Activated naive CD4-positive, alpha-beta T cell treated with anti-CD3 and anti-CD28 coated beads for 36 hours (primary cell): ENCODE results near the gene DEFB108B. TPM values are rescaled to one million over a fixed set of nuclear protein-coding genes. Genes with fewer than 3 reads are reported as not detected.
"Not testable (repeated sequence)": the region's sequence is repeated elsewhere in the genome, so short reads cannot be mapped to it uniquely, and the experiment has no call there.

Source experiments
- CTCF ChIA-PET: fragments of 350-600 bp; sonication (Branson Sonifier 250); formaldehyde crosslinking; loops from one replicate; lab custom pipeline; 2021; ENCODE audit warnings: antibody characterized with exemption; lab: Charles Lee
- DNase-seq: peaks from one replicate; pipeline ENCODE4 v3.0.0-alpha.2; 2020
- H3K27ac Mint-ChIP-seq: one replicate; pipeline ENCODE4 v1.8.0; 2021; ENCODE audit warnings: mild to moderate bottlenecking, mixed read lengths
- H3K27me3 Mint-ChIP-seq: one replicate; pipeline ENCODE4 v1.8.0; 2021; ENCODE audit warnings: low read depth, mixed read lengths
- H3K36me3 Mint-ChIP-seq: one replicate; pipeline ENCODE4 v1.8.0; 2021; ENCODE audit warnings: low read depth, mixed read lengths
- H3K4me1 Mint-ChIP-seq: one replicate; pipeline ENCODE4 v1.8.0; 2021; ENCODE audit warnings: low read depth, mixed read lengths
- H3K4me3 Mint-ChIP-seq: one replicate; pipeline ENCODE4 v1.8.0; 2021; ENCODE audit warnings: mild to moderate bottlenecking, moderate library complexity, mixed read lengths
- H3K9me3 Mint-ChIP-seq: one replicate; pipeline ENCODE4 v1.8.0; 2021; ENCODE audit warnings: mixed read lengths
- intact Hi-C: fragments of 100-400 bp; cut with micrococcal nuclease; formaldehyde crosslinking; loops from one replicate; pipeline ENCODE4 v1.15.1; 2023
- total RNA-seq, 2 experiments: library from RNA; stranded (reverse); gene quantifications; one replicate each; pipeline ENCODE4 v1.2.3, GENCODE V29; 2021

Gene DEFB108B, protein sequence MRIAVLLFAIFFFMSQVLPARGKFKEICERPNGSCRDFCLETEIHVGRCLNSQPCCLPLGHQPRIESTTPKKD
- total RNA-seq: not detected

- H3K27ac Mint-ChIP-seq, DNase-seq, intact Hi-C loops, H3K9me3 Mint-ChIP-seq, H3K4me3 Mint-ChIP-seq, H3K4me1 Mint-ChIP-seq, H3K27me3 Mint-ChIP-seq, CTCF ChIA-PET, H3K36me3 Mint-ChIP-seq: not testable (repeated sequence)
Measured at GRCh38 chr11:71832811-71833210, at the start of gene DEFB108B. DEFB108B (plus strand) TSS chr11:71833200; CDS start chr11:71833200, 0 bp downstream.

- intact Hi-C loops, CTCF ChIA-PET, H3K36me3 Mint-ChIP-seq, H3K27me3 Mint-ChIP-seq, H3K9me3 Mint-ChIP-seq: not testable (repeated sequence)
- H3K4me3 Mint-ChIP-seq: peak overlapping the region; percentile 95
- DNase-seq: peak; percentile 15
- peak overlapping the region; percentile 47 for H3K27ac Mint-ChIP-seq
- peaks cover 22% of the 10 kb centered on the region for H3K4me1 Mint-ChIP-seq
Measured at GRCh38 chr11:71786114-71786847, 46.7 kb upstream of the DEFB108B start.

GRCh38 chr11:71786848-71787097 is 46.2 kb upstream of the DEFB108B start:
- H3K27ac Mint-ChIP-seq: peak overlapping the region; percentile 96
- peak; percentile 99 for DNase-seq
- H3K4me3 Mint-ChIP-seq: peak overlapping the region; percentile 95
- intact Hi-C loops: loop anchor here (1.0 kb wide), 4 partner anchors 27 to 437 kb away; partner anchors contain the start of genes LRRC51, NUMA1 and XNDC1N
- H3K4me1 Mint-ChIP-seq: peaks cover 22% of the 10 kb centered on the region
- CTCF ChIA-PET, H3K27me3 Mint-ChIP-seq, H3K9me3 Mint-ChIP-seq, H3K36me3 Mint-ChIP-seq: not testable (repeated sequence)

DNA sequence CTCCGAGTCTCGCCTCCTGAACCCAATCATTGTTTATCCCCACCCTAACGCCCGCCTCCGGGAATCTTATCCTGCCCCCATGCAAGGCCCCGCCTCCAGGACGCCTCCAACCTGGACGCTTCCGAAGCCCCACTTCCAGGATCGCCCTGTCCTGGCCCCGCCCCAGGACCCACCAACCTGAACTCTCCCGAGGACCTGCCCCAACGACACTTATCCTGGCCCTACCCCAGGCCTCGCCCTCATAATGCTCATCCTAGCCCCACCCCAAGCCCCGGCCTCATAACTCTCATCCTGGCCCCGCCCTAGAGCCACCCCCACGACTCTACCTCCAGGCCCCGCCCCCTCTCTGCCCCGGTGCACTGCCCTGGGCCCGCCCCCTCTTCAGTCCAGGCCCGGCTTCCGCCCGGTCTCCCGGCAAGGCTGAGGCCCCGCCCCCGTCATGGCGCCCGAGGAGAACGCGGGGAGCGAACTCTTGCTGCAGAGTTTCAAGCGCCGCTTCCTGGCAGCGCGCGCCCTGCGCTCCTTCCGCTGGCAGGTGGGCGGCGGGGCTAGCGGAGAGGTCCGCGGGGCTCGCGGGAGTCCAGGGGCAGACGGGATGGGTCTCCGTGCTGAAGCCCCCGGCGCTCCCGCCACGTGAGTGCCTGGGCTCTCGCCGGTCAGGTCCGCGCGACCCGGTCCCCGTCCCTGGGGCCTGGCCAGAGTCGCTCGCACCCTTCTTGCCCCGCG is 45.7 kb upstream of the DEFB108B start:
- H3K9me3 Mint-ChIP-seq: no peaks in the 10 kb centered on the region
- no peaks in the 10 kb centered on the region for H3K27me3 Mint-ChIP-seq
- H3K4me3 Mint-ChIP-seq: peak overlapping the region; percentile 95
- peaks cover 22% of the 10 kb centered on the region for H3K4me1 Mint-ChIP-seq
- H3K36me3 Mint-ChIP-seq: peaks cover 4% of the 10 kb centered on the region
- peak; percentile 97 for DNase-seq
- H3K27ac Mint-ChIP-seq: peak overlapping the region; percentile 96
- intact Hi-C loops: loop anchor here (1.0 kb wide), 4 partner anchors 26 to 436 kb away; partner anchors contain the start of genes LRRC51, NUMA1 and XNDC1N
- CTCF ChIA-PET: interaction anchor here (0.6 kb wide), 1 partner anchor 154 kb away, joined by 4 read pairs; no protein-coding TSS in a partner anchor

GRCh38 chr11:71787824-71788454 is 45.1 kb upstream of the DEFB108B start:
- Mint-ChIP-seq H3K4me3 (peak overlapping the region; percentile 95), H3K27ac (peak overlapping the region; percentile 96), H3K4me1 (peaks cover 22% of the 10 kb centered on the region)
- intact Hi-C loops: loop anchor here (1.0 kb wide), 4 partner anchors 25 to 435 kb away; partner anchors contain the start of genes LRRC51, NUMA1 and XNDC1N
- H3K9me3 Mint-ChIP-seq, H3K27me3 Mint-ChIP-seq, H3K36me3 Mint-ChIP-seq: not testable (repeated sequence)
- CTCF ChIA-PET: interaction anchor here (0.6 kb wide), 1 partner anchor 154 kb away, joined by 4 read pairs; no protein-coding TSS in a partner anchor
- peak; percentile 51 for DNase-seq

DNA sequence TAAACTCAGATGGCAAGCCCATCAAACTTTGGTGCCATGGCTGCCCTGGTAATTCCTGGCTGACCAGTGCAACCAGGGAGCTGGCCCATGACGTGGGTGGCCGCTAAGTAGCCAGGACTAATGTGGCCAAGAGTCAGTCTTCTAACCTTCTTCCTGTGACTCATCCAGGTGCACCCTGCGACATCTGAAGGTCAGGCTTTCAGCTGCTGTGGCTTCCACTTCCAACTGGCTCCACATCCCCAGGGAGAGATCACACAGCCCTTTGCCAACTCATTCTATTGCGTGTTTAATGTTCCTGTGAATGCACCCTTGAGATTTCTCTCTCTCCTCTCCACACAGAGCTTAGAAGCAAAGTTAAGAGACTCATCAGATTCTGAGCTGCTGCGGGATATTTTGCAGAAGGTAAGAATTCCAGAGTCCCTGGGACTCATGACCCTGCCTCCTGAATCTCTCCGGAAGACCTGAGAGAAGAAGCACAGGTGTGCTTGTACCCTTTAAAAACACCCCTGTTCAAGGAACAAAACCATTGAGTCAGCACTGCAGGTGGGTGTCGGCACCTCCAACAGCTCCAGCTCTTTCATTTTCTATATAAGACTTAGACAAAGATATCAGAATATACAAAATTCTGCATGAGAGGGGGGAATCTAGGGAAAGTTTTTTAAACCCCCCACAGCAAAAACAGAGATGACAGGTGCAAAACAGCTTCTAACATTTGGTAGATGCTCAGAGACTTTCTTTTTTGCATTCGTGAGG is 43.4 kb upstream of the DEFB108B start:
- H3K4me3 Mint-ChIP-seq, intact Hi-C loops, H3K27me3 Mint-ChIP-seq, H3K27ac Mint-ChIP-seq, H3K9me3 Mint-ChIP-seq, DNase-seq: not testable (repeated sequence)
- CTCF ChIA-PET: interaction anchor here (0.8 kb wide), 1 partner anchor 11 kb away, joined by 5 read pairs; no protein-coding TSS in a partner anchor
- Mint-ChIP-seq H3K36me3 (peaks cover 12% of the 10 kb centered on the region), H3K4me1 (peaks cover 22% of the 10 kb centered on the region)

DNA sequence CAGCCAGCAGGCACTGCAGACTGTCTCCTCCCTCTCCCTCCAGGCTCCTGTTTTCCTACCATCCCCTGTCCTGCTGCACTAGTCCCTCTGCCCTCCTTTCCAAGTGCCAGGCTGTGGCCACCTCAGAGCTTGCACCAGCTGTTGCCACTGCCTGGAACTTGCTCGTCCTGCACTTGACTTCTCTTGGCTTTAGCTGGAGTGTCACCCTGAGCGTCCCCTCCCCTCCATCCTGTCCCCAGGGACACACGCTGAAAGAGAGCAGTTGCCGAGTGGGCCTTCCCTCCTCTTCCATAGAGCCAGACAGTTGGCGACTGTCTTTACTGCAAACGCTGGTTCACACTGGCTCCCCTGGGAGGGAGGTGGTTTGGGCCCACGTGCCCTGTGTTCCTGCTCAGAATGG is 41.9 kb upstream of the DEFB108B start:
- H3K4me1 Mint-ChIP-seq: peaks cover 20% of the 10 kb centered on the region
- H3K4me3 Mint-ChIP-seq, intact Hi-C loops, H3K27me3 Mint-ChIP-seq, CTCF ChIA-PET, H3K9me3 Mint-ChIP-seq, DNase-seq: not testable (repeated sequence)
- H3K27ac Mint-ChIP-seq: peak overlapping the region; percentile 7
- H3K36me3 Mint-ChIP-seq: peaks cover 14% of the 10 kb centered on the region

DNA sequence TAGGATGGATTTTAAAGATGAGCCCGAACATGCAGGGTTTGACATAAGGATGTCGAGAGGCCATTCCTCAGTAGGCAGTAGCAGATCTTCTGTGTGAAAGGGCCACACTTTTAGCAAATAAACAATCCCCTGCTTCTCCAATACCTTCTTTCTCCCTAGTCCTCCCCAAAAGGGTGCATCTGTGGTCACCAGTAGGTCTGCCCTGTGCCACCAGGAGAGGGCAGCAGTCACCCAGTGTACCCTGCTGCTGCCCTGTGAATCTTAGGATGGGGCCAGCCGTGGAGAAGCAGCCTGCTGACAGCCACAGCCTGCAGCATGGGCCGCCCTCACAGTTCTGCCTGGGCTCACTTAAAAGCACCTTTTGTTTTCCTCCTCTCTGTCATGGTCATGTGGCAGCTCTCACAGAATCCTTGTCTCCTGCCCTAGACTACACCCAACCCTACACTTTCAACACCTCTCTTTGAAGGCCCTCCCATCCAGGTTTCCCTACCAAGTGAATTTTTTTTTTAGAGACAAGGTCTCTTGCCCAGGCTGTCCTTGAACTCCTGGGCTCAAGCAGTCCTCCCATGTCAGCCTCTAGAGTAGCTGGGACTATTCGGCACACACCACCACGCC is 40.3 kb upstream of the DEFB108B start:
- Mint-ChIP-seq H3K4me1 (peaks cover 19% of the 10 kb centered on the region), H3K36me3 (peaks cover 16% of the 10 kb centered on the region)
- H3K27ac Mint-ChIP-seq, H3K4me3 Mint-ChIP-seq, CTCF ChIA-PET, intact Hi-C loops, H3K27me3 Mint-ChIP-seq, H3K9me3 Mint-ChIP-seq: not testable (repeated sequence)
- DNase-seq: peak; percentile 57

DNA sequence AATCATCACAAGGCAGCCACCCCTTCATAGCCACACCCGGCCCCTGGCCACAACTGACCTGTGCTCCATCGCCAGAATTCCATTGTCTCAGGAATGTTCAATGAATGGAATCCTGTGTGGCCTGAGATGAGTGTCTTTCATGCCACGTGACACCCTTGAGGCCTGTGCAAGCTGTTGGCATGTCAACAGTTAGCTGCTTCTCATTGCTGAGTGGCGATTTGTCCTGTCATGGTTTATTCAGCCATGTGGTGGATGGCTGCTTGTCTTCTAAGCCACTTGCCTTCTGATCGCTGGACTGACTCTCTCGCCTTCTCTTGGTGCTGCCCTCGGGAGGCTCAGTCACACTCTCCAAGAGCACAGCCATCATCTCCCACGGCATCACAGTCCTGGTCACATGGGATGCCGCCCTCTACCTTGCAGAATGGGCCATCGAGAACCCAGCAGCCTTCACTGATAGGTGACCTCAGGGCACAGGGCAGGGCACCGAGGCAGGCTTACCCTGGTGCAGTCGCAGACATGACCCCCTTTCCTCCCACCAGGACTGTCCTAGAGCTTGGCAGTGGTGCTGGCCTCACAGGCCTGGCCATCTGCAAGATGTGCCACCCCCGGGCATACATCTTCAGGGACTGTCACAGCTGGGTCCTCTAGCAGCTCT is 38.5 kb upstream of the DEFB108B start:
- H3K4me3 Mint-ChIP-seq, H3K27ac Mint-ChIP-seq, H3K4me1 Mint-ChIP-seq, DNase-seq, H3K27me3 Mint-ChIP-seq, intact Hi-C loops, CTCF ChIA-PET, H3K9me3 Mint-ChIP-seq: not testable (repeated sequence)
- H3K36me3 Mint-ChIP-seq: peaks cover 17% of the 10 kb centered on the region

DNA sequence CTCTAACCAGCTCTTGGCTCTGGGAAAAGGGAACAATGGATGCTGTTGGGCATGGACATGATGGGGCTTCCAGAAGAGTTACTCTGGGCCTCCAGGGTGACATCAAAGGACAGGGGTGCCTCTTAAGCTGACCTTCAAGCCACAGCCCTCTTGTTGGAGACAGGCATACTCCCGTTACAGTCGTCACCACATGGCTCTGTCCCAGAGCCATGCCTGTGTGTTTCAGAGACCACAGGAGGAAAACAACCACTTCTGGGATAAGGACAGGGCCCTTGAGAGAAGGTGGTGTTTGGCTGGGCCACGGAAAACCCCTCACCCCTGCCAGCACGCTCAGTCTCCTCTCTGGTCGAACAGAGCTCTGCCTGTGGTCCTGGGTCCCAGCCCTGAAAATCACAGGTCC is 37.8 kb upstream of the DEFB108B start:
- DNase-seq, intact Hi-C loops, H3K4me3 Mint-ChIP-seq, H3K9me3 Mint-ChIP-seq, CTCF ChIA-PET, H3K4me1 Mint-ChIP-seq, H3K27ac Mint-ChIP-seq, H3K27me3 Mint-ChIP-seq: not testable (repeated sequence)
- H3K36me3 Mint-ChIP-seq: peaks cover 17% of the 10 kb centered on the region

GRCh38 chr11:71796016-71796415 is 37.0 kb upstream of the DEFB108B start:
- H3K9me3 Mint-ChIP-seq, H3K27ac Mint-ChIP-seq, H3K4me3 Mint-ChIP-seq, H3K27me3 Mint-ChIP-seq, H3K4me1 Mint-ChIP-seq, CTCF ChIA-PET, DNase-seq, intact Hi-C loops: not testable (repeated sequence)
- peaks cover 15% of the 10 kb centered on the region for H3K36me3 Mint-ChIP-seq
